HG03139 (cell line): ENCODE results near the gene AVEN.

Experiments used
- ATAC-seq: cut with Tn5 transposase; IDR thresholded peaks from one replicate; pipeline ENCODE4 v1.9.1; 2021; ENCODE audit not compliant: unreplicated experiment

The AVEN gene

DNA sequence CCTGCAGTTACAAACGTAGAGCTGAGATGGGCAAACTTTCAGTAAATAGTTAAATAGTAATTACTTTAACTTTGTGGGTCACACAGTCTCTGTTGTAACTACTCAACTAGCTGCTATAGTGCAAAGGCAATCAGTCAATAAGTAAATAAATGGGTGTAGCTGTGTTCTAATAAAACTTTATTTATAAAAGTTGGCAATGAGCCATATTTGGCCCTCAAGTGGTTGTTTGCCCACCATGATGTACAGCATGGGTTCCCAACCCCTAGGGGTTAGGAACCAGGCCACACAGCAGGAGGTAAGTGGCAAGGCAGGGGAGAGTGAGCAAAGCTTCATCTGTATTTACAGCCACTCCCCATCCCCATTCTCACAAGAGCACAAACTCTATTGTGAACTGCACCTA, 115.6 kb downstream of the AVEN start:
- no peak for ATAC-seq

DNA sequence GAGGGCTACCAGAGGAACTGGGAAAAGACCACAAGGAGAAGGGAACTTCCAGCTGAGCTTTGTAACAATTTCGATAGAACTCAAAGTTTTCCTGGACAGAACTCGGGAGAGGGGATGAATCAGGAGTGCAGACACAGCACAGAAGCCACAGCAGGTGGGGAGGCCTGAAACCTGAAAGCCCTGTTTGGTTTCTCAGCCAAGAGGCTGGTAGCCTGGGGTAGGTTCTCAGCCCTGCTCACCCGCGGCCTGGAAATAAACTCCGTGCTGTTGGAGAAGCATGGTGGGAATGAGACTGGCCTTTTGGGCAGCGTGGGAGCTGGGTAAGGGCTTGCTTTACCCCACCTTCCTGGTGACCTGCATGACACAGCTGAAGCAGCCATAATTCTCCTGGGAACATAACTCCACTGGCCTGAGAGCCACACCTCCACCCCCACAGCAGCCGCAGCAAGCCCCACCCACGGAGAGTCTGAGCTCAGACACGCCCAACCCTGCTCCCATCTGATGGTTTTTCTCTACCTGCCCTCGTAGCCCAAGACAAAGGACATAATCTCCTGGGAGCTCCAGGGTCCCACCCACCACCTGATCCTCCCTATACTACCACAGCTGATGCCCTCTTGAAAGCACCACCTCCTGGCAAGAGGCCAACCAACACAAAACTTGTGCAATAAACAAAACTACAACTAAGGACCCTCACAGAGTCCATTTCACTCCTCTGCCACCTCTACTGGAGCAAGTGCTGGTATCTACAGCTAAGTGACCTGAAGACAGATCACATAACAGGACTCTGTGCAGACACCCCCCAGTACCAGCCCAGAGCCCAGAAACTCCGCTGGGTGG, 123.2 kb downstream of the AVEN start:
- no peak for ATAC-seq

DNA sequence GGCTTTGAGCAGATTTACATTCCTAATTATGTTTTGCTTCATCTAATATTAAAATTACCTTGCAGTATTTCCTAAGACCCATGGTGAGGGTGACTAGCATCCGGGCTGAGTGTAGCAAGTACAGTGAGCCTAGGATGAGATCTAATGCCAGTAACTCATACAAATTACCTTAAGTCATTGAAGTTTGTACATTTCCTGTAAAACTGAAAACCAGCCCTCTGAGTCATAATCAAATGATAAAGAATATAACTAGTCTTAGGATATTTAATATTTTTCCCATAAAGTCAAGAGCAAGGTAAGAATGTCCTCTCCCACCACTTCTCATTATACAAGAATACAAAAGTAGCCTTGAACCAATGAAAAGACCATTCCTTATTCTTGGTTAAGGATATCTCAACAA, 125.5 kb downstream of the AVEN start:
- no peak for ATAC-seq

DNA sequence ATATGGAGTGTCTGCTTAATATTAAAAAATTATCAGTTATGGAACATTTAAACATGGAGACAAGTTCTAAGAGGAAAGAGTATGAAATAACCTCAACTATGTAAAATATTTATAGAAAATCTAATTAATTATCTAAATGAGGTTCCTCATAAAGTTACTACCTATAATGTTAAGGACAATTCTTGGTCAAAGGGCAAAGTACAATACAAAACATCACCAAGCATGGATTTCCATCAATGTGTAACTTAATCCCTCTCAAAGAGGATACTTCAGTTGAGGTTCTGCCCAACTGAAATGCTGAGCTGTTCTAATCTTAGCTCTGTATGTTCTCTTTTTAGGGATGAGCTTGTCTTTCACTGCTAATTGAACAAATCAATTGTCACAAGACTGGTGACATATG, 126.7 kb downstream of the AVEN start:
- ATAC-seq = no peak

DNA sequence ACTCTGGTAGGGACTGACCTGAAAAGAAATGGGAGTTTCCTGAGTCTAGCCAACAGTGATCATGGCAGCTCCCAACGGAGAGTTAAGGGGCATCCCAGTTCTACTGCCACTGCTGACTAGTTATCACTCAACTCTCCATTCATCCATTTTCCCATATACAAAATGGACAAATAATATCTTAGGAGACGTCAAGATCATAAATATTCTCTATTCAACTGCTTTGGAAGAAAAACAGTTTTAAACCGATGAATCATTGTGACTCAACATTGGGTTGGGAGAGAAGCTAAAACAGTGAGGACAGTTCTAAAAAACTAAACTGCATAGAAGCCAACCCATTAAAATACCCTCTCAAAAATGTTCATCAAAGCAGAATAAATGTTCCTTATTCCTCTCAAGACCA, 128.3 kb downstream of the AVEN start:
- ATAC-seq = no peak

DNA sequence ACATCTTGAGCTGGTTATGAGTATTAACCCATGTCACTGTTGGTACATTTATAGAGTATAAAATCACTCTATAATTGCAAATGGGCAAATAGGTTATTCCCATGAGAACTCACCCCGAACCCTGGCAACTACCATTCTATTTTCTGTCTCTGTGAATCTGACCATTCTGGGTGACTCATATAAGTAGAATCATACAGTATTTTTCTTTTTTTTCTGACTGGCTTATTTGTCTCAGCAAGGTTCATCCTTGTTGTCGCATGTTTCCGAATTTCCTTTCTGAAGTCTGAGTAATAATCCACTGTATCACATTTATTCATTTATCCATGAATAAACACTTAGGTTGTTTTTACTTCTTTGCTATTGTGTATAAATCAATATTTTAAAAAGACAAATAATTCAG, 130.6 kb downstream of the AVEN start:
- no peak for ATAC-seq

DNA sequence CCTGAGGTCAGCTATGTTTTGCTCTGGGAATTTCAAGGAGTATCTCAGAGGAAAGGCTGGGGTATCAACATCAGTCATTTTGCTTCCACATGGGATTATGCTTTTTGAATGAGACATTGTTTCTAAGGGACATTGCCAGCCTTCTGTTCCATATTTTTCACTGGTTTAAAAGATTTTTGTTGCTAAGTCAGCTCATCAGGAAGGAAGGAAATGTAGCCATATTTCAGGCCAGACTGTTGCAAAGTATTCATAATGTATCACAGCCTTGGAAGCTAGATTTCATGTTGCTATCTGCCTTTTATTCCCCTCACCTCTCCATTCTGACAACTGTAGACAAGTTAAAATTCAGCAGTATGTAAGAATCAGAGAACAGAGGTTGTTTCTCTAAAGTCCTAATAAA, 131.7 kb downstream of the AVEN start:
- ATAC-seq = no peak

DNA sequence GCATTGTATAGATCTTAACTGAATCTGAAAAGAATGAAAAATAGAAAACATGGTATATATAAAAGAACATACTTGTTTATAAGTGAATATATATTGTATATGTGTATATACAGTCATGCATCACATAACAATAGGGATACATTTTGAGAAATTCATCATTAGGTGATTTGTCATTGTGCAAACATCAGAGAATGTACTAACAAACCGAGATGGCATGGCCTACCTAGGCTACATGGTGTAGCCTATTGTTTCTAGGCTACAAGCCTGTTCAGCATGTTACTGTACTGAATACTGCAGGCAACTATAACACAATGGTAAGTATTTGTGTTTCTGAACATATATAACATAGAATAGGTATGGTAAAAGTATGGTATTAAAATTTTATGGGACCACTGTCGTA, 135.3 kb downstream of the AVEN start:
- no peak for ATAC-seq

DNA sequence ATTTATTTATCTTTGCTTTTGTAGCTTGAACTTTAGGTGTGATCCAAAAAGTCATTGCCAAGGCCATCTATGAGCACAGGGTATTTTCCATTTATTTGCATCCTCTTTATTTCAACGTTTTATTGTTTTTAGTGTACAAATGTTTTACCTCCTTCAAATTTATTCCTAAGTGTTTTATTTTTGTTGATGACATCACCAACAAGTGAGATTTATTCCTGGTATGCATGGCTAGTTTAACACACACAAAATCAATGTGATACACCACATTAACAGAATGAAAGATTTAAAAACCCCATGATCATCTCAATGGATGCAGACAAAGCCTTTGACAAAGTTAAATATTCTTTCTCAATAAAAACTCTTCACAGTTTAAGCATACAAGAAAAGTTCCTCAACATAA, 137.0 kb downstream of the AVEN start:
- no peak for ATAC-seq

DNA sequence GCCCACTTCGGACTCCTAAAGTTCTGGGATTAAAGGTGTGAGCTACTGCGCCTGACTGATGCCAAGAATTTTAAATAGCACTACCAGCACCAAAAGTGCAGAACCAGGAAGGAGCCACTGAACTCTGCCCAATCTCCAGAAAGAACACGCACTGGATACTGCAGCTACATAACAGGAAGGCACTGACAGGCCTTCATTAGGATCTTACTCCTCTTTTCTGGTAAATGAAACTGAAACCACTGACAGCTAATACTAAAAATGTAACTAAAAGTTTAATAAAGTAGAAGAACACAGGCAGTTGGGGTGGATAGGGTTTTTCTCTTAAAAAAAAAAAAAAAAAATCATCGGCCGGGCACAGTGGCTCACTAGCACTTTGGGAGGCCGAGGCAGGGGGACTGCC, 144.8 kb downstream of the AVEN start:
- ATAC-seq = no peak

DNA sequence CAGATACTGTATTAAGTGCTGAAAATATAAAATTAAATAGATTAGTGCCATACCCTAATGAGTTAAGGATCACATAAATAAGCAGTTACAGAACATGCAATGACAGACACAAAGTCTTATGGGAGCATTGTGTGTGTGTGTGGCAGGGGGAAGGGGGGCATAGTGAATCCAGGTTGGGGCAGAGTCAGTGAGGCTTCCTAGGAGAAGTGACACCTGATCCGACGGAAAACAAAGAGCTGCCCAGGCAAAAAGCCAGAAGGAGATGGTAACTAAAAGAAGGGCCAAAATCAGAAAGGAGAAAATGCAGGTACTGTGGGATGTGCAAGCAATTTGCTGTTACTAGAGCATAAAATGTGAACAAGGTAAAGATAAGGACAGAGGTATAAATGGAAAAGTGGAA, 150.8 kb downstream of the AVEN start:
- ATAC-seq = no peak

DNA sequence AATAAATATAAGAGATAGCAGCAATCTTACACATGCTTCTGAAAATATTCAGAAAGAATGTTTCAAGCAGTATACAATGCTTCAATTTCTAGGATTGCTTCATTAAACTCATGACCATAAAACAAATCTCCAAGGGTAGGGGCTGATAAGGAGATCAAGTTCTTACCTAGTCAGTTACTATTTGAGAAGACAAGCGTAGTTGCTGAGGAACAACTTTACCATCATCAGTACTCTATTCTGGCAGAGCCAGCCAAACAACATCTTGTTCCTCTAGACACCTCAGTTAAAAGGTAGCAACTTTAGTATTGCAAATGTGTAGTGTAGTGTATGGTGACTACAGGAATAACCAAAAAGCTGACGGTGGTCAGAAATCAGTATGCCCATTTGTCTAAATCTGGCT, 156.1 kb downstream of the AVEN start:
- ATAC-seq = no peak

DNA sequence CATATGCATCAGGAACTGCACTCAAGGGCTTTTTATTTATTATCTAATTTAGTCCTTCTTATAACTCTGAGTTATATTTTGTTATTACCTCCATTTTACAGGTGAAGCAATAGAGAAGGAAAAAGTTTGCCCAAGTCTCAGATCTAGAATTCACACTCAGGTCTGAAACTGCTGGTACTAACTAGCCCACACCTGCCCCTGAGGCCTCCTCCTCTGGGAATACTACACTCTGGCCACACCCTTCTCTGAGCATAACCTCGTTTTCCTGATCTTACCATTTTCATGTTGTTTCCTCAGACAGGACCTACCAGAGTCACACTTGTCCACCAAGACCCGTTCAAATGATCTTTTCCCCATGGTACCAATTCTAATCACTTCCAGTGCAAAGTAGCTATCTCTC, 164.8 kb downstream of the AVEN start:
- ATAC-seq = no peak

DNA sequence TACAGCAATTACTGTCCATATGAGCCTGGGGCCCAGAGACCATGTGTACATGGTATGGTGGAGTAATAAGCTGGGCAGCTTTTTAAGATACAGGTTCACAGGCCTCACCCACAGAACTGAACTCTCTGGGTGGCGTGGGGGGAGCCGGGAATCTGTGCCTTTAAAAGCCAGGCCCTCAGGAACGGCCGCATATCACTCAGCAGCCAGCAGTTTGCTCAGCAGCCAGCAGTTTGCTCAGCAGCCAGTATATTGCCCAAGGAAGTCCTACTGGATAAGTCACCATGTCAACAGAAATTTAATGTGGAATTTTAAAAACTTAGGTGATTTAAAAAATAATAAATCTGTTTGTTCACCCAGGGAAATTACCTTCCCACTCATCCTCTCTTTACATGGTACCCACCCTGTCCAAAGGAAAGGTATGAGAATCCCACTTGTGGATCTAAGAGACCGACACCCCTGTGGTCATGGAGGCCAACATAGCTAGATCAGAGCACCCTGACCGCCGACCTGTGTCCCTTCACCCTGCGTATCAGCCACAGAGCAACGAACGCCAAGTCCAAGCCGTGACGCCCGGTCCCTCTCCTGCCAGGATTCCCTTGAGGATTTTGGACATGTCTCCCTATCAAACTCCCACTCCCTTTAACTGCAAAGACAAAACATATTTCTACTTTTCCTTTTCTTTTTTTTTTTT, 166.4 kb downstream of the AVEN start:
- no peak for ATAC-seq

DNA sequence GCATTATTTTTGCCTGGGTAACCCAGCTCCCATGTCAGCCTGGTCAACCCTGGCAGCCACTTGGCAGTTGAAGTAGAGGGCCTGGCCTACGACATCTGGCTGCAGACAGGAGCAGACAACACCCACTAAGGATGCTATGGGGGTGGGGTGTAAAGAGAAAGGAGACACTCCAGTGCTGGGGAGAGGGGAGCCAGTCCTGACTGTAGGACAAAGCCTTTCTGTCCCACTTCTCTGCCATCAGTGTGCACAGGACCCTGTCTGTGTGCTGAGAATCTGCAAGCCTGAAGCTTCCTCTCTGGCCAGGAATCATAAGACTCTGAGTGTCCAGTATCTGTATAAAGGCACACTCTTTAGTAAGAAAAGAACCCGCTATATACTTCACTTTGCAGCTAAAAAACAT, 167.0 kb downstream of the AVEN start:
- ATAC-seq = no peak

DNA sequence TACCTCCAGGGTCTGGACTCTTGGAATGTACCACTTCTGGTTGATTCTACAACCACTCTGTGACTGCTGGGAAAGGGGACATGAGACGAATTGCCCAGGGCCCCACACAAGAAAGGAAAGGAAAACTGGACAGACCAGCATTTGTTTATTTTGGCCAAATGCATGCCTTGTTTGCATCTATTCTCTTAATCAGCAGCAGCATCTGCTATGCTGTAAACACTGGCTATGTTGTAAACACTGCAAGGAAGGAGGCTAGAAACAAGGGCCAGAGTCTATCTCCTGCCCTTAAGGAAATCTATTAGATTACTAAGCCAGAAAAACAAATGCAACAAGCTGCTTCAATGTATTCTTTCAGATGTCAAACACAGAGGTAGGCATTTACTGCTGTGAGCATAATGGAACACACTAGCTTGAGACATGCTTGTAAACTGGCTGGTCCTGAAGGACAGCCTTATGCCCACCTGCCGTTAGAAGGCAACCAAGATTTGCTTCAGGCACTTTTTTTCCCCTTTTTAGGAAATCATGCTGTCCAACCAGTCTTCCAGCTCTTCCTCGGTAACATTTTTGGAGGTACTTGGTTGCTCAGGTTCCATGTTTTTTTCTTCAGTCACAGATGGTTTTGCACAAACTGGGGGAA, 172.8 kb downstream of the AVEN start:
- ATAC-seq = no peak

DNA sequence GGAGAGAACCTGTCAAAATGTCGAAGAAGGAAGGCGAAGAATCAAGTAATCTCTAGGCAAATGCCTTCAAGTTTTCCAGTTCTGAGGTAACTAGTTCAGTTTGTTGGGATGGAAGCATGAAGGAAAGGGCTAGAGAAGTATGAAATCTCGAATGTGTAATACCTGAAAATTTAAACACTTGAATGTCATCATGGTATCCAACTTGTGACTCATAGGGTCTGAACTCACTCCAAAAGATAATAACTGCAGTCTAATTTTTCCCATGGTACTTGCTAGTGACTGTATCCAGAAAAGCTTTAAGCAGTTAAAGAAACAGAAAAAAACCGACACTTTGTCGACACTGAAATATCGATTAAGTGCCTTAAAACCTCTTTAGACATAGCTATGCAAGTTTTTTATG, 173.6 kb downstream of the AVEN start:
- no peak for ATAC-seq

DNA sequence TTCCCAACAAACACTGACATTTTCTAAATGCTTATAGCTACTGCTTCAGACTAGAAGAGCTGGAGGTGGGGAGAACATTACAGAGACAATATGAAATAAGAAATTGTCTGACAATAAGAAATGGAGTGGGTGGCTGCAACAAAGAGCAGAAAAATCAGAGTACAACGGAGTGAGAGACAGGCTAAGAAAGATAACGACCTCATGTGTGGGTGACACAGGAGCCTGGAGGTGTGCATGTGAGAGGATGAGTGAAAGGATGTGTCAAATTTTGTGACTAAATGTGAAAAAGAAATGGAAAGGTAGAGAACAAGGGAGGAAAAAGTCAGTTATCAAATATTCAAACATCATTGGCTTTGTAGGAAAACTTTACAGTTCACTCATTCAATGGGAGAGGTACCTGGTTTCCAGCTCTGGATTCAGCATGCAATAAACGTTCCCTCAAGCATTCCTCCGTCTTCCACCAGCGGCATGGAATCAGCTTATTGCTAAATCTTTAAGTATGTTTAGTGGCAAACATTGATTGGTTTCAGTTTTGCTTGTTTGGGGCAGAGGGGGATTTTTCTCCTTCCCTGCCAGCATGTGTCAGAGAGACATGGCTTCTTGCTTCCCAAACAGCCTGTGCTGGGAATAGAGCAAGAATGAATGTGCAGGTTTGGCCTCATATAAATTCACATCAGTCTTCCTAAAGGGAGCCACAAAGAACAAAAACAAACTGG, 174.5 kb downstream of the AVEN start:
- no peak for ATAC-seq

DNA sequence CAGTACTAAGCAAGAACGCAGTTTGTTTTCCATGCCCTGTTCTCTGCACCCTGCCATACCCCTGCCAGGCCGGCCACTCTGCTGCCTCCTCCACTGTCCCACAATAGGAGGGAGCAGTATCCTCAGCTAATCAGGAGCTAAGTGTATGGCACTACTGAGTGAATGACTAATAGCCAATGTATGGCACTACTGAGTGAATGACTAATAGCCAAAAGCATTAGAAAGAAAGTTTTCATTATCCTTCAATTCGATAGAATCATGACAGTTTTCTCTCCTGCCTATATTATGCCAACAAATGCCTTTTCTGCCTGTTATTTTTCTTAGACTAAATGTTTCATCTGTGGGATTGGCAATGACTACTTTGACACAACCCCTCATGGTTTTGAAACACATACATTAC, 178.2 kb downstream of the AVEN start:
- ATAC-seq = no peak

DNA sequence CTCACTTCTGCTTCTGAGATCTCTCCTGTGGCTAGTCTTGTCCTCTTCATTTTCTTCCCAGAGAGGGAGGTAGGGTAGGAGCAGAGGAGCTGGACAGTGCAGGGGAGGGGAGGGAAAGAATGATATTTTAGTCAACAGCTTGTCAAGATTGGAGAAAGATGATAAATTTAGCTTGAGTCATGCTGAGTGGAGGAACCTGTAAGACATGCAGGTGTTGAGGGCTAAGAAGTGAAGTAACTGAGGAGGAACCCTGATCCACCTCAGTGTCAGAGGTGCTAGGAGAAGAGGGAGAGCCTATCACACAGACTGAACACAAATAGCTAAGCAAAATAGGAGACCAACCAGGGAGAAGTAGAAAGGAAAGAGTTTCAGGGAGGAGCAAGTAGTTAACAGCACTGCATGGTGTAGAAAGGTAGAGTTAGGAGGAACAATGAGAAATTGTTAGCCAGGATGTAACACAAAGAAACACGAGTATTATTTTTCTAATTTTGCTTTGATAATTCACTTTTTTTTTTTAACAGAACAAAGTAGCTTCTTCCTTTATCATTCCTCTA, 178.9 kb downstream of the AVEN start:
- ATAC-seq = no peak

DNA sequence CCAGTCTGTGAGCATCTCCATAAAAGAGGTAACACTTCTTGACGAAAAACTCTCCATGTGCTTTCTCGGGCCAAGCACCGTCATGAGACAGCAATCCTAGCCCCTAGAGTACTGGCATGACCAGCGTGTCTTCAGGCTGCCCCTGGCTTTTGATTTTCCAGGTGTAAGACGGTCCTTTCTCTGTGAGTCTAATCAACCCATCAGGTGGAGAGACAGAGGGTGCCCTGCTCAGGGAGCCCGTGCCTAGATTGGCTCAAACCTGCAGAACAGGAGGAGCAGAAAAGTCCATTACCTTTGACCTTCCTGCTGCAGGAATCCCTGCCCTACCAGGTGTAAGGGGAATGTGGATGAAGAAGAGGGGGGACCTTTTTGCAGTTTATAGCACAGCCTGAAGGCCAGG, 180.2 kb downstream of the AVEN start:
- no peak for ATAC-seq
